Muscle layer of colon (tissue), 2 donors: ENCODE data around the gene LNX2.

Experiments used
- H3K27ac ChIP-seq: one replicate; pipeline ENCODE4 v1.7.0; 2013; ENCODE audit warnings: low read depth, mild to moderate bottlenecking, low read length, moderate library complexity
- H3K27me3 ChIP-seq, 2 donors: one replicate each; pipeline ENCODE4 v1.7.0; 2013; ENCODE audit warnings: low read length in 2 of 2, mild to moderate bottlenecking in 2 of 2; ENCODE audit not compliant: insufficient read depth in 2 of 2, control insufficient read depth in 1 of 2
- H3K36me3 ChIP-seq: one replicate; pipeline ENCODE4 v1.7.0; 2013; ENCODE audit warnings: mild to moderate bottlenecking, low read length; ENCODE audit not compliant: insufficient read depth
- H3K4me1 ChIP-seq: one replicate; pipeline ENCODE4 v1.7.0; 2013; ENCODE audit warnings: mild to moderate bottlenecking, low read length; ENCODE audit not compliant: insufficient read depth
- H3K4me3 ChIP-seq, 2 donors: one replicate each; pipeline ENCODE4 v1.7.0; 2013; ENCODE audit warnings: low read length in 2 of 2, low read depth in 1 of 2, mild to moderate bottlenecking in 1 of 2, moderate library complexity in 1 of 2
- H3K9ac ChIP-seq: one replicate; pipeline ENCODE4 v1.7.0; 2013; ENCODE audit warnings: low read length
- H3K9me3 ChIP-seq: one replicate; pipeline ENCODE4 v1.7.0; 2013; ENCODE audit warnings: mild to moderate bottlenecking, low read length
- donor health status: abdominal sarcoma.
- donor health status: Adenocarcinoma of cecum.

LNX2 gene

DNA sequence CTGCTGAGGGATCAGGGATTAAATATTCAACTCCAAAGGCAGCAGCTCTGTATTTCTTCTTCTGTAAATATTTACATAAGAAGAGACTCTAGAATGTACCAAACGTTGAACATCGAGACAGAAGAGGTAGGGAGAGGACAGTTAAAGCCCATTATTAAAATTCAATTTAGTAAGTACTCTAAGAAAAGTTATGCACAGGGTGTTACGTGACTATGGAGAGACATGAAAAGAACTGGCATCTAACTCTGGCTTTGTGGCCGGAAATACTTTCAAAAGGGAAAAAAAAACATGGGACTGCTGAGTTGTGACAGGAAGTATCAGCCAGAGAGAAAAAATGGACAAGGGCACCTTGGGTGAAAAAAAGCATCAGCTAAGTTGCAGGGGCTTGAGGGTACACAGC is 36.7 kb downstream of the LNX2 start:
- H3K9me3 ChIP-seq = no peaks in the 10 kb centered on the region
- H3K27me3 ChIP-seq = no peaks in the 10 kb centered on the region
- H3K9ac ChIP-seq = no peak overlapping the region
- H3K36me3 ChIP-seq = peaks cover 10% of the 10 kb centered on the region
- H3K27ac ChIP-seq = no peak overlapping the region
- no peak overlapping the region for H3K4me3 ChIP-seq
- peaks cover 9% of the 10 kb centered on the region for H3K4me1 ChIP-seq

DNA sequence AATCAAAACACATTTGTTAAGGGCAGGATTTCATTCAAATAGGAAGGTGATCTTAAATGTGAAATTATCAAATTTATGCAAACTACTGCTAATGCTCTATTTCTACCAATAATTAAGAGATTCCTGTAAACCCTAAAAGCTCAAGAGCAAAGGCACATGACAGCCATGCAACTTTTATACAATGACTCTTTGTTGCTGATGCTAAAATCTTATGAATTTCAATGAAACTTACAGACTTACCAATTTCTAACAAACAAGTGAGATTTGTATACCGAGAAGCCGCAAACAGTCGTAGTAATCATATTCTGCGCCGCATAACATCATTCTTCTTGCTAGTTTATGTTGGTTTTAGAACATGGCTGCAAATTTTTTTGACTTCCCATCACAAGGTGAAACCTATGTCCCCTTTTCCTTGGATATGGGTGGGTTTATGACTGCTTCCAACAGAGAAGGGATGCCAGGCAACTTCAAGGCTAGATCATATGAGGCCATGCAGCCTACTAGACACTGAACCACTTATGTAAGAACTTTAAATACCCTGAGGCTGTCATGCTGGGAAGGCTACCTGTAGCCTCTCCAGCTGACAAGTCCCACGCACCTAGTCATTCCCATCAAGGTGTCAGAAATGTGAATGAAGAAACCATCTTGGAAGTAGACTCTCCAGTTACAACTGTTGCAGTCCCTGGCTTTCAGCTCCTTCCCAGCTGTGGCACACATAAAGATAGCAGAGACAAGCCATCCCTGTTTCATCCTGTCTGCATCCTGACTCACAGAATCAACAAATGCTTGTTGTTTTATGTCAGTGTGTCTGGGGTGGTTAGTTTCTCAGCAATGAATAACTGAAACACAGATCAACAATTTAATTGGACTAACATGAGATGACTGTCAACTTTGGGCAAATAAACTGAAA is 42.0 kb downstream of the LNX2 start:
- H3K36me3 ChIP-seq = peaks cover 10% of the 10 kb centered on the region
- no peak overlapping the region for H3K4me3 ChIP-seq
- H3K9me3 ChIP-seq = no peaks in the 10 kb centered on the region
- H3K9ac ChIP-seq = no peak overlapping the region
- no peak overlapping the region for H3K27ac ChIP-seq
- peaks cover 3% of the 10 kb centered on the region for H3K4me1 ChIP-seq
- H3K27me3 ChIP-seq = no peaks in the 10 kb centered on the region

DNA sequence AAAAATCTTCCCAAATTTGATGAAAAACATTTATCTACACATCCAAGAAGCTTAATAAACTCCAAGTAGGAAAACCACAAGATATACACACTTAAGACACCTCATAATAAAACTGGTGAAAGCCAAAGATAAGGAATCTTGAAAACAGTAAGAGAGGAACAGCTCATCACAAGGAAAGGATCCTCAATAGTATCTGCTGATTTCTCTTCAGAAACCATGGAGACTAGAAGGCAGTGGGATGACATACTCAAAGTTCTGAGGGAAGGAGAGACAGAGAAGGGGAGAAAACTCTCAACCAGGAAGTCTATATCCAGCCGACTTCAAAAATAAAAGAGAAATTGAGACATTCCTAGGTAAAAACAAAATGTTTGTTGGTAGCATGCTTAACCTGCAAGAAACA is 45.7 kb downstream of the LNX2 start:
- no peak overlapping the region for H3K27ac ChIP-seq
- H3K4me3 ChIP-seq = no peak overlapping the region
- peaks cover under 1% of the 10 kb centered on the region for H3K36me3 ChIP-seq
- H3K27me3 ChIP-seq = no peaks in the 10 kb centered on the region
- H3K9me3 ChIP-seq = no peaks in the 10 kb centered on the region
- no peak overlapping the region for H3K9ac ChIP-seq
- H3K4me1 ChIP-seq = no peaks in the 10 kb centered on the region

DNA sequence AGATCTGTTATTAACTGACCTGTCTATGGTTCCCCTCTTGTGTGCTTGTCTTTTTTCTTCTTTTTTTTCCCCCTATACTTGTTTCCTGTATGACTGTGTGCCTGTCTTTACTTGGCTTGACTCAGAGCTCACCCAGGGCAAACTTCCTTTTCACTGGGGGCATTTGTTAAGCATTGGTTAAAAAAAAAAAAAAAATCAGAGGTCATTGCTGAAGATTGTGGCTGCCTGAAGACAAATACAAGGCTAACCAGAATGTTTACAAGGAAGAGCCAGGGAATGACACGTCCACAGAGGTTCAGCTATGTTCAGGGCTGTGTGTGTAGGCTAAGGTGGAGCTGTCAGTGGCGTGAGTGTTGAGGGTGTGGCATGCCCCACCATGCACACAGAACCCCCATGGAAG is 47.1 kb downstream of the LNX2 start:
- H3K4me3 ChIP-seq = no peak overlapping the region
- H3K36me3 ChIP-seq = peaks cover 12% of the 10 kb centered on the region
- no peak overlapping the region for H3K9ac ChIP-seq
- no peaks in the 10 kb centered on the region for H3K4me1 ChIP-seq
- H3K27ac ChIP-seq = no peak overlapping the region
- no peaks in the 10 kb centered on the region for H3K27me3 ChIP-seq
- H3K9me3 ChIP-seq = no peaks in the 10 kb centered on the region

DNA sequence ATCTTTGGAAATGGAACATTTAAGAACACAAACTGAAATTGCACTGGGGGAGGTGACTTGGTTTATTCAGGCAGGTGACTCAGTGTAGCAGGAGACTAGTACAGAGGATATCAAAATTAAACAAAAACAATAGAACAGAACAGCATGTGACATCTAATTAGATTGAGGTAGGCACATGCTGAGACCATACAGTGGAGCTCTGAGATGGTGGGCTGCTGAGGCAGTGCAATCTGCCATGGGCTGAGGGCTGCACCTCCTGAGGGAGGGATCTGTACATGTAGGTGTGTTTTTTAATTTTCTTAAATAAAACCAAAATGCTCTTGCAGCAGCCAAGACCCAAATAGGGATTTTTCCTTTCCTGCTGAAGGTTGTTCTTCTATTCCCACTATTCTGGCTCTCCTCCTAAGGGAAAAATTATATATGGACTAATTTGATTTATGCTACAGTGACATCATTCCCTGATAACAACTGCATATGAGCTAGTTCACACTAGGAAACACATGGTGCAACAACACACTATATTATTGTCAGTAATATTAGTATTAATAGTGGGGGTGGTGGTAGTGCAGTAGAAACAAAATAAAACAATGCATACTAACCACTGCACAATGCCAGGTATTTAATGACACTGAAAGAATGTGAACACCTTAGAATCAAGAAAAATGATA is 48.0 kb downstream of the LNX2 start:
- H3K36me3 ChIP-seq = peaks cover 21% of the 10 kb centered on the region
- no peak overlapping the region for H3K4me3 ChIP-seq
- H3K27ac ChIP-seq = no peak overlapping the region
- no peaks in the 10 kb centered on the region for H3K4me1 ChIP-seq
- no peaks in the 10 kb centered on the region for H3K27me3 ChIP-seq
- H3K9me3 ChIP-seq = no peaks in the 10 kb centered on the region
- H3K9ac ChIP-seq = no peak overlapping the region

DNA sequence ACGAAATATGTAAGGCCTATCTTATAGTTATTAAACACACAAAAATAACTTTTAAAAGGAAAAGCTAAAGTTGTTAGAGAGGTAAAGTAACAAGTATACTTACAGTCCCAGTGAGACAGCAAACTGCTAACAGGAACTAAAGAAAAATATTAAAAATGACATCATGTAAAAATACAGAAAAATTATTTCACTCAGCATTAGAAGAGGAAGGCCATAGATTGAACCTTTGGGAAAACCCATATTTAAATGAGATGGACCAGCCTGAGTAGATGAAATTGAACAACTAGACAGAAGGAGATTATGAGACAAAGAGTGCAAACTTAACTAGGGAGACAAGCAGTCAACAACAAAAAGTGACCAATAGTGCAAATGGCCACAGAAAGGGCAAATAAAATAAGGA is 49.4 kb downstream of the LNX2 start:
- Histone ChIP-seq H3K9me3 (no peaks in the 10 kb centered on the region), H3K4me1 (no peaks in the 10 kb centered on the region), H3K4me3 (no peak overlapping the region)

DNA sequence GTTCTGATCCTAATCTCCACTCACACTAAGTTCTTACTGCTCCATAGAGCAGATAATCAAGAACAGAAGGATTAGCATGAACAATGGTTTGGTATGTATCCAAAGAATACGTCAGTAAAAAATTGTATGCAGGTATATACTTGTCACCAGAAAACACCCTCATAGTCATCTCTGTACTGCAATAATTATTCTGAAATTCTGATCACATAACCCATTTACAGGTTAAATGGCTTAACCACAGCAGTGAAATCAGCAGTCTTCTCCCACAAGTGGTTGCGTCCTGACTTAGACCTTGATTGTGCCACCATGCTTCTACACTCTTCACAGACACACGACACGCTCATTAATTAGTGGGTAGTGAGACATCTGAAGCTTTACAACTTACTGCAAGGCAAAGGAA is 50.9 kb downstream of the LNX2 start:
- Histone ChIP-seq H3K4me3 (no peak overlapping the region), H3K4me1 (no peaks in the 10 kb centered on the region), H3K27ac (no peak overlapping the region), H3K27me3 (no peaks in the 10 kb centered on the region), H3K9me3 (no peaks in the 10 kb centered on the region), H3K9ac (no peak overlapping the region), H3K36me3 (peaks cover 28% of the 10 kb centered on the region)

More for the DNA sequence above, 49.4 kb downstream of the LNX2 start:
- Histone ChIP-seq H3K9ac (no peak overlapping the region), H3K36me3 (peaks cover 28% of the 10 kb centered on the region), H3K27me3 (no peaks in the 10 kb centered on the region), H3K27ac (no peak overlapping the region)

DNA sequence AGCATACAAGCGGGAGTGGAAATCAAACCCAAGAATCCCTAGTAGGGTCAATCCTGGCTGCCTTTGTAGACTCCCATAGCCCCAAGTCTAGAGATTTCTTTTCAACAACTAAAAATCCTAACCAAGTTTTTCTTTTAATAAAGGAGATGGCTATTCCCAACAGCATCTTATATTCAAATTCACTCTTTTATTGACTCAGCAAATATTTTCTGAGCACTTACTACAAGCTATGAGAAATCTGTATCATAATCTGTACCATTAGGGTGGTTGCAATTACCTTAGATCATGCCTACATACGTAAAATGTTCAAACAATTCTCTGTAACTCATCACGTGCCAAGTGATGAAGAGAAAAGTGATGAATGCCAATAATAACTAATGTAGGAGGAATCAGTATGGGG is 54.5 kb downstream of the LNX2 start:
- Histone ChIP-seq H3K9me3 (no peaks in the 10 kb centered on the region), H3K27ac (no peak overlapping the region), H3K4me3 (no peak overlapping the region), H3K36me3 (peaks cover 28% of the 10 kb centered on the region), H3K27me3 (no peaks in the 10 kb centered on the region), H3K9ac (no peak overlapping the region), H3K4me1 (no peaks in the 10 kb centered on the region)

DNA sequence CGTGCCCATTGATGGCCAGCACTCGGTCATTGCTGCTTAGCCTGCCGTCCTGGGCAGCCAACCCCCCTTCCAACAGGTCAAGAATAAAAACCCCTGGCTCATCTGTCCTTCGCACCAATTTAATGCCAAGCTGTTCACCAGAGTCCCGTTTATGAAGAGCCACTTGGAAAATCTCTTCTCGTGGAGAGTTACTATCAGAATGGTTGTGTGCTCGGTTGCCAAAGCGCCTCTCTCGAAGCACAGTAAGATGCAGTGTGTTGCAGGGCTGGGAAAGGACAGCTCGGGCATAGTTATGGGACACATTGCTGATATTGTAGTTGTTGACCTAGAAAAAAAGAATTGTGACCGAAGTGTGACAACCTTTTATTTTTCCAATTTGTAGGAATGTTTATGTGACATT is 57.9 kb downstream of the LNX2 start:
- no peak overlapping the region for H3K9ac ChIP-seq
- no peaks in the 10 kb centered on the region for H3K4me1 ChIP-seq
- no peak overlapping the region for H3K4me3 ChIP-seq
- H3K27ac ChIP-seq = no peak overlapping the region
- peaks cover 15% of the 10 kb centered on the region for H3K36me3 ChIP-seq
- H3K9me3 ChIP-seq = no peaks in the 10 kb centered on the region
- H3K27me3 ChIP-seq = no peaks in the 10 kb centered on the region

DNA sequence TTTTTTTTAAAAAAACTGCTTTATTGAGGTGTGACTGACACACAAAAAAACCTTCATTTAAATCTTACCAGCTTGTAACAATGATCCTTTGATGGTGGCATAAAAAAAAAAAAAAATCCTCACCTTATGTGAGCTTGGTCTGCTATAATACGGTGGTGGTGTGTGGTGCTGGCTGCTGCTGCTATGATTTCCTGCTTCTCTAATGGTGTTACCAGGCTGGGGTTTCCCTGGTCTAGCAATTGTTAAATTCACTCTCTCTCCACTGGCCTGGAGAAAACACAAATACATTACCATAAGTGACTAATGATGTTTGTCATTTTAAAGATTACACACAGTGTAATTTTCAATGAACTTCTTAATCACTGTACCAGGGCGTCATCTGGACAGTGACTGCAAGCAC is 60.6 kb downstream of the LNX2 start:
- Histone ChIP-seq H3K9ac (no peak overlapping the region), H3K36me3 (peaks cover 12% of the 10 kb centered on the region), H3K4me1 (no peaks in the 10 kb centered on the region), H3K9me3 (no peaks in the 10 kb centered on the region), H3K4me3 (no peak overlapping the region), H3K27ac (no peak overlapping the region), H3K27me3 (no peaks in the 10 kb centered on the region)

DNA sequence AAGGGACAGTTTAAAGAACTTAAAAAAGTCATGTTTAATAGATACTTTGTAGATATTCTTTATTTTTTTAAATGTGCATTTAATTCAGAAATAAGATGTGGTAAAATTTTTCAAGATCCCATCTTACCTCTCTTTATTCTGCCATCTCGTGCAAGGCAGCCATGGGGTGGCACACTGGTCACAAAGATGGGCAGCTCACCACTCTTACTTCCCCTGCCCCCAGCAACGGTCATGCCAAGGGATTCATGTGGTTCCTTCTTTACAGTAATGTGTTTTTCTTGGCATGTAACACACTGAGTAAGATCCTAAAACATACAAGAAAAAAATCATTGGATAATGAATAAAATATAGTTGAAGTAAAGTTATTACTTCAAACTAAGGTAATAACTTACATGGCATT is 64.2 kb downstream of the LNX2 start:
- H3K4me1 ChIP-seq = no peaks in the 10 kb centered on the region
- H3K9ac ChIP-seq = no peak overlapping the region
- H3K36me3 ChIP-seq = peaks cover 28% of the 10 kb centered on the region
- H3K4me3 ChIP-seq = no peak overlapping the region
- H3K27ac ChIP-seq = no peak overlapping the region
- no peaks in the 10 kb centered on the region for H3K27me3 ChIP-seq
- H3K9me3 ChIP-seq = no peaks in the 10 kb centered on the region
